SU-DHL-6 (cell line): ENCODE measurements around the gene FGFBP2.

Experiments used
- H2AFZ ChIP-seq: fragments of 200-600 bp; sonication (generic); 2 replicates; pipeline ENCODE4 v1.6.1; 2014; ENCODE audit warnings: low read depth, mild to moderate bottlenecking, moderate library complexity, mixed read lengths, antibody characterized with exemption, low read length; ENCODE audit not compliant: severe bottlenecking
- H3F3A ChIP-seq: fragments of 200-600 bp; shearing (Covaris generic); 2 replicates; pipeline ENCODE4 v1.6.0; 2016; ENCODE audit warnings: antibody characterized with exemption, mild to moderate bottlenecking; ENCODE audit not compliant: insufficient read depth
- H3K27ac ChIP-seq: fragments of 200-600 bp; sonication (generic); 2 replicates; pipeline ENCODE4 v1.5.1; 2016; ENCODE audit warnings: low read depth, mild to moderate bottlenecking, low read length, moderate library complexity, mixed read lengths
- H3K27me3 ChIP-seq: fragments of 200-600 bp; sonication (generic), shearing (Covaris generic); 2 replicates; pipeline ENCODE4 v1.6.0; 2014; ENCODE audit warnings: mild to moderate bottlenecking, low read length
- H3K36me3 ChIP-seq: fragments of 200-600 bp; sonication (generic); 2 replicates; pipeline ENCODE4 v1.6.1; 2014; ENCODE audit warnings: mild to moderate bottlenecking, low read length, mixed read lengths
- H3K4me2 ChIP-seq: fragments of 300-600, 200-600 bp; shearing (Covaris generic), sonication (generic); 2 replicates; pipeline ENCODE4 v1.6.0; 2014; ENCODE audit warnings: low read length, low read depth, mild to moderate bottlenecking; ENCODE audit not compliant: poor library complexity, severe bottlenecking
- H3K4me3 ChIP-seq: fragments of 200-600 bp; sonication (generic); 2 replicates; pipeline ENCODE4 v1.5.1; 2014; ENCODE audit warnings: antibody characterized with exemption, low read length, mild to moderate bottlenecking, mixed read lengths; ENCODE audit not compliant: insufficient read depth, poor library complexity, severe bottlenecking
- H3K79me2 ChIP-seq: fragments of 200-600 bp; sonication (generic); 2 replicates; pipeline ENCODE4 v1.6.1; 2014; ENCODE audit warnings: mild to moderate bottlenecking, low read length, moderate library complexity; ENCODE audit not compliant: insufficient read depth
- H3K9ac ChIP-seq: fragments of 200-600 bp; sonication (generic); 2 replicates; pipeline ENCODE4 v1.7.0; 2014; ENCODE audit warnings: mild to moderate bottlenecking, low read length
- H3K9me2 ChIP-seq: fragments of 200-600 bp; sonication (generic); replicated peaks from 2 replicates; pipeline ENCODE4 v1.6.1; 2014; ENCODE audit warnings: low read length; ENCODE audit not compliant: insufficient read depth
- H3K9me3 ChIP-seq: fragments of 200-600 bp; sonication (generic); 2 replicates; pipeline ENCODE4 v1.6.1; 2014; ENCODE audit warnings: low read length, mixed read lengths; ENCODE audit not compliant: insufficient read depth
- H4K20me1 ChIP-seq: fragments of 200-600 bp; sonication (generic); 2 replicates; pipeline ENCODE4 v1.6.1; 2014; ENCODE audit warnings: low read depth, mild to moderate bottlenecking, antibody characterized with exemption, low read length, moderate library complexity, mixed read lengths
- EZH2phosphoT487 ChIP-seq: fragments of 200-600 bp; sonication (generic), shearing (Covaris generic); conservative IDR thresholded peaks from 2 replicates; pipeline ENCODE4 v1.6.1; 2018; ENCODE audit warnings: mild to moderate bottlenecking, antibody characterized with exemption, low read length, moderate library complexity, mixed read lengths
- TF ChIP-seq, protein P1 (sequence below): fragments of 200-600 bp; sonication (generic); IDR thresholded peaks from one replicate; pipeline ENCODE4 v1.5.1; 2017; ENCODE audit warnings: antibody characterized with exemption, mild to moderate bottlenecking, low read length, moderate library complexity; ENCODE audit not compliant: insufficient read depth, poor library complexity, severe bottlenecking

The FGFBP2 gene

DNA sequence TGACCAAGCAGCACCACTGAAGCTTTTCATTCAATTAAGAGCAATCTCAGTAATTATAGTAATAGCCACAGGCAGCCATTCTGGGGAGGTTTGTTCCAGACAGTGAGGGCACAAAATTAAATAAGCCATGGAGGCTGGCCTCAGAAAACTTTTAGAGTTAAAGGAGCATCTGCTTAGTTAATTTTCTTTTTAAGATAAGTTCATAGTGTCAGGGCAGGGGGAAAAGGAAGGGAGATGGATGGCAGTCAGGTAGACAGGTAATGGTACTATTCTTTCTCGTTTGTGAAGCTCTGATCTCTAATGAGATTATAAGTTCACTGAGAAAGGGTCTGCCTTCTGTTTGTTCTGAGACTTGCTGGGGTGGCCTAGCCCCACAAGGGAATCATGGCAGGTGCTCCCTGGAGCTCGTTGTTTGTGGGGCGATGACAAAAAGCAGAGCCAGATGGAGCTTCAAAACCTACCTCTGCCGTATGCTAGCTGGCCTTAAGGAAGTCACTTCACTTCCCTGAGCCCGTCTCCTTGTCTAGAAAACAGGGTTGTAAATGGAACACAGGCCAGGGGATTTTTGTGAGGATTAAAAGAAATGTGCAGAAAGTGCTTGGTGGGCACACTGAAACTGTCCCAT is 44.6 kb upstream of the FGFBP2 start:
- no peak overlapping the region for H3K27ac ChIP-seq
- H3K9me2 ChIP-seq: no peaks in the 10 kb centered on the region
- no peak overlapping the region for H2AFZ ChIP-seq
- TF ChIP-seq, protein P1, sequence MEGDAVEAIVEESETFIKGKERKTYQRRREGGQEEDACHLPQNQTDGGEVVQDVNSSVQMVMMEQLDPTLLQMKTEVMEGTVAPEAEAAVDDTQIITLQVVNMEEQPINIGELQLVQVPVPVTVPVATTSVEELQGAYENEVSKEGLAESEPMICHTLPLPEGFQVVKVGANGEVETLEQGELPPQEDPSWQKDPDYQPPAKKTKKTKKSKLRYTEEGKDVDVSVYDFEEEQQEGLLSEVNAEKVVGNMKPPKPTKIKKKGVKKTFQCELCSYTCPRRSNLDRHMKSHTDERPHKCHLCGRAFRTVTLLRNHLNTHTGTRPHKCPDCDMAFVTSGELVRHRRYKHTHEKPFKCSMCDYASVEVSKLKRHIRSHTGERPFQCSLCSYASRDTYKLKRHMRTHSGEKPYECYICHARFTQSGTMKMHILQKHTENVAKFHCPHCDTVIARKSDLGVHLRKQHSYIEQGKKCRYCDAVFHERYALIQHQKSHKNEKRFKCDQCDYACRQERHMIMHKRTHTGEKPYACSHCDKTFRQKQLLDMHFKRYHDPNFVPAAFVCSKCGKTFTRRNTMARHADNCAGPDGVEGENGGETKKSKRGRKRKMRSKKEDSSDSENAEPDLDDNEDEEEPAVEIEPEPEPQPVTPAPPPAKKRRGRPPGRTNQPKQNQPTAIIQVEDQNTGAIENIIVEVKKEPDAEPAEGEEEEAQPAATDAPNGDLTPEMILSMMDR: no peak
- TF ChIP-seq EZH2phosphoT487: no peak
- no peak overlapping the region for H3K9ac ChIP-seq
- no peaks in the 10 kb centered on the region for H3F3A ChIP-seq
- H3K4me3 ChIP-seq: no peak overlapping the region
- 0 out of 2 replicates have a peak, but pooled peaks cover 2% of the 10 kb centered on the region for H3K27me3 ChIP-seq
- H3K36me3 ChIP-seq: no peaks in the 10 kb centered on the region
- no peaks in the 10 kb centered on the region for H3K9me3 ChIP-seq
- no peaks in the 10 kb centered on the region for H4K20me1 ChIP-seq
- H3K4me2 ChIP-seq: no peak overlapping the region
- H3K79me2 ChIP-seq: no peaks in the 10 kb centered on the region

- Histone ChIP-seq H3K36me3 (no peaks in the 10 kb centered on the region), H3F3A (no peaks in the 10 kb centered on the region), H3K9me3 (no peaks in the 10 kb centered on the region), H3K27ac (no peak overlapping the region), H3K4me3 (no peak overlapping the region), H2AFZ (no peak overlapping the region), H3K4me2 (no peak overlapping the region), H3K79me2 (no peaks in the 10 kb centered on the region), H4K20me1 (no peaks in the 10 kb centered on the region), H3K9me2 (no peaks in the 10 kb centered on the region), H3K27me3 (0 out of 2 replicates have a peak, but pooled peaks cover 2% of the 10 kb centered on the region), H3K9ac (no peak overlapping the region)
- TF ChIP-seq EZH2phosphoT487: no peak
- TF ChIP-seq, protein P1: no peak
Measured at GRCh38 chr4:16006771-16007446, 43.9 kb upstream of the FGFBP2 start.

DNA sequence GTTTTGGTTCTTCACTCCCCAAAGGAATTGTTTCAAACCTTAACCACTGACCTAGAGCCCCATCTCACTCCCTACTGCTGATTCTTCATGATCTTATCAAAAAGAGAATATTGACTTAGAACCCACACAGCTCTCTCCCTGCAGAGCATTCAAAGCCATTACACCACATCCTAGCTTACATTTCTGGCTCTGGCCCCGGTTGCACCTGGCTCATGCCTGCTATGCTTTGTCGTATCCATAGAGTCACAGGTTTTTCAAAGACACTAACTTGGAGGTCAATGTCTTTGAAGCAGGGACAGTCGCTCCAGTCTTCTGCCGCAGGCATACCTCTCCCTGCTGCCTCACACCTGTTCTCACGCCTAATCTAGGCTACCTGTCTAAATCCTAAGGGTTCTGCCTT is 42.7 kb upstream of the FGFBP2 start:
- H4K20me1 ChIP-seq: no peaks in the 10 kb centered on the region

More for the DNA sequence above, 42.7 kb upstream of the FGFBP2 start:
- Histone ChIP-seq H3K9ac (no peak overlapping the region), H2AFZ (no peak overlapping the region), H3K36me3 (no peaks in the 10 kb centered on the region), H3K79me2 (no peaks in the 10 kb centered on the region), H3K4me3 (no peak overlapping the region), H3K9me2 (no peaks in the 10 kb centered on the region), H3K27ac (no peak overlapping the region), H3K9me3 (no peaks in the 10 kb centered on the region), H3F3A (no peaks in the 10 kb centered on the region), H3K27me3 (0 out of 2 replicates have a peak, but pooled peaks cover 2% of the 10 kb centered on the region), H3K4me2 (no peak overlapping the region)
- no peak for TF ChIP-seq EZH2phosphoT487
- TF ChIP-seq, protein P1: no peak
